ENCODE measurements around the gene RAB35.
"Not testable (repeated sequence)": the region's sequence is repeated elsewhere in the genome, so short reads cannot be mapped to it uniquely, and the experiment has no call there.

Gene RAB35

GRCh38 chr12:120060717-120061116, 55.8 kb downstream of the RAB35 start:
- no peak for DNase-seq (ENCODE audit: low read depth)

GRCh38 chr12:120060196-120060595, 56.4 kb downstream of the RAB35 start:
- no peak for DNase-seq (ENCODE audit: low read depth)

GRCh38 chr12:120056739-120057138, 59.8 kb downstream of the RAB35 start:
- DNase-seq (ENCODE audit: low read depth), result no peak

- no peak for DNase-seq (ENCODE audit: low read depth)
Observed at GRCh38 chr12:120055231-120056000, 61.1 kb downstream of the RAB35 start.

- no peak for DNase-seq (ENCODE audit: low read depth)
Observed at GRCh38 chr12:120054293-120054692, 62.3 kb downstream of the RAB35 start.

- DNase-seq (ENCODE audit: low read depth), result no peak
Observed at GRCh38 chr12:120051535-120051934, 65.0 kb downstream of the RAB35 start.

- no peak for DNase-seq (ENCODE audit: low read depth)
Observed at GRCh38 chr12:120049426-120049825, 67.1 kb downstream of the RAB35 start.

- DNase-seq (ENCODE audit: low read depth), result no peak
Observed at GRCh38 chr12:120048263-120048662, 68.3 kb downstream of the RAB35 start.

GRCh38 chr12:120047072-120047471, 69.5 kb downstream of the RAB35 start:
- no peak for DNase-seq (ENCODE audit: low read depth)

GRCh38 chr12:120045367-120045766, 71.2 kb downstream of the RAB35 start:
- not testable (repeated sequence) for DNase-seq (ENCODE audit: low read depth)
